ENCODE measurements around the gene NDUFV3. TPM values are rescaled to one million over a fixed set of nuclear protein-coding genes. Genes with fewer than 3 reads are reported as not detected.

The NDUFV3 gene
- total and polyA plus RNA-seq, 2 of the 13 experiments (the other 11 are each of a cell fraction or from before 2014, with no cell fraction given) = 14.2 to 29.6 TPM

DNA sequence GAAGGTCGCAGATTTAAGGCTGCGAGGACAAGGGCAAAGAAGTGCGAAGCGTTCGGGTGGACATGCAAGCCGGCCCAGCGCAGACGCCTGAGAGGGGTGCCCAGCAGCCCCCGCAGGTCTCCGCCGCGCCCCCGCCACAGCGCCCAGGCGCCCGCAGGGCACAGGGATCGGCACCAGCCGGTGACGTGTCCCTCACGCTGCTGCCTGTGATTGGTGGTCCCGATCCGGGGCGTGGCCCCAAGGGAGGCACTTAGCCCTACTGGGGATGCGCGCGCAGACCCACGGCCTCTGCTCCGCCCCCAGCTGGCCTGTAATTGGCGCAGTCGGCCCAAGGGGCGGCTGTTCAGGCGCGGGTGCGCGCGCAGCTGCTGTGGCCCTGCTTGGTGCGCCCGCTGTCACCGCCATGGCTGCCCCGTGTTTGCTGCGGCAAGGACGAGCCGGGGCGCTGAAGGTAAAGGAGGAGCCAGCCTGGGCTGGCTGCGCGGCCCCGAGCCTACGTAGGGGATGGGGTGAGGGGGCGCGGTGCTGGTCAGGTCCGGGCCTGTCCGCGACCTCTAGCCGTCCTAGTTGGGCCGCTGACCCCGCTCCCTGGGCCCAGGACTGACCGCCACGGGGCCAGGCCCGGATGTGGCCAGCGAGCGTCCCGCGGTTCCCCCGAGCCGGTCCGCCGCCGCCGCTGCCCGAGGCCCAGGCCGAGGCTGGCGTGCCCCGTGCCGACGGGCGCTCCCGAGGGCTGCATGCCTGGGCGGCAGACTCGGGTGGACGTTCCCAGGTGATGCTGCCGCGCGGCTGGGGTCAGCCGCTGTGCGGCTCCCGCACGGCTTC lies at the start of gene NDUFV3 (continued):
- no peak for TF ChIP-seq PRDM4 (CRISPR knock-in tag; IDR thresholded peaks at IDR 0.05; ENCODE audit: borderline replicate concordance)
- TF ChIP-seq, protein P1, sequence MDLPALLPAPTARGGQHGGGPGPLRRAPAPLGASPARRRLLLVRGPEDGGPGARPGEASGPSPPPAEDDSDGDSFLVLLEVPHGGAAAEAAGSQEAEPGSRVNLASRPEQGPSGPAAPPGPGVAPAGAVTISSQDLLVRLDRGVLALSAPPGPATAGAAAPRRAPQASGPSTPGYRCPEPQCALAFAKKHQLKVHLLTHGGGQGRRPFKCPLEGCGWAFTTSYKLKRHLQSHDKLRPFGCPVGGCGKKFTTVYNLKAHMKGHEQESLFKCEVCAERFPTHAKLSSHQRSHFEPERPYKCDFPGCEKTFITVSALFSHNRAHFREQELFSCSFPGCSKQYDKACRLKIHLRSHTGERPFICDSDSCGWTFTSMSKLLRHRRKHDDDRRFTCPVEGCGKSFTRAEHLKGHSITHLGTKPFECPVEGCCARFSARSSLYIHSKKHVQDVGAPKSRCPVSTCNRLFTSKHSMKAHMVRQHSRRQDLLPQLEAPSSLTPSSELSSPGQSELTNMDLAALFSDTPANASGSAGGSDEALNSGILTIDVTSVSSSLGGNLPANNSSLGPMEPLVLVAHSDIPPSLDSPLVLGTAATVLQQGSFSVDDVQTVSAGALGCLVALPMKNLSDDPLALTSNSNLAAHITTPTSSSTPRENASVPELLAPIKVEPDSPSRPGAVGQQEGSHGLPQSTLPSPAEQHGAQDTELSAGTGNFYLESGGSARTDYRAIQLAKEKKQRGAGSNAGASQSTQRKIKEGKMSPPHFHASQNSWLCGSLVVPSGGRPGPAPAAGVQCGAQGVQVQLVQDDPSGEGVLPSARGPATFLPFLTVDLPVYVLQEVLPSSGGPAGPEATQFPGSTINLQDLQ (CRISPR knock-in tag; IDR thresholded peaks at IDR 0.05) = no peak
- TF ChIP-seq HCFC1 (IDR thresholded peaks at IDR 0.05; ENCODE audit: low read depth, low read length) = no peak; the same call in 1 of the 2 replicates
- TF ChIP-seq CEBPB (IDR thresholded peaks at IDR 0.05; ENCODE audit: borderline replicate concordance, low read depth, low read length) = no peak
- TF ChIP-seq AKNA (CRISPR knock-in tag; IDR thresholded peaks at IDR 0.05; ENCODE audit: borderline replicate concordance) = 0 out of 2 replicates have a peak, but pooled peaks have one; percentile 82
- no peak for TF ChIP-seq TRIM22 (IDR thresholded peaks at IDR 0.05)
- TF ChIP-seq, protein P2, sequence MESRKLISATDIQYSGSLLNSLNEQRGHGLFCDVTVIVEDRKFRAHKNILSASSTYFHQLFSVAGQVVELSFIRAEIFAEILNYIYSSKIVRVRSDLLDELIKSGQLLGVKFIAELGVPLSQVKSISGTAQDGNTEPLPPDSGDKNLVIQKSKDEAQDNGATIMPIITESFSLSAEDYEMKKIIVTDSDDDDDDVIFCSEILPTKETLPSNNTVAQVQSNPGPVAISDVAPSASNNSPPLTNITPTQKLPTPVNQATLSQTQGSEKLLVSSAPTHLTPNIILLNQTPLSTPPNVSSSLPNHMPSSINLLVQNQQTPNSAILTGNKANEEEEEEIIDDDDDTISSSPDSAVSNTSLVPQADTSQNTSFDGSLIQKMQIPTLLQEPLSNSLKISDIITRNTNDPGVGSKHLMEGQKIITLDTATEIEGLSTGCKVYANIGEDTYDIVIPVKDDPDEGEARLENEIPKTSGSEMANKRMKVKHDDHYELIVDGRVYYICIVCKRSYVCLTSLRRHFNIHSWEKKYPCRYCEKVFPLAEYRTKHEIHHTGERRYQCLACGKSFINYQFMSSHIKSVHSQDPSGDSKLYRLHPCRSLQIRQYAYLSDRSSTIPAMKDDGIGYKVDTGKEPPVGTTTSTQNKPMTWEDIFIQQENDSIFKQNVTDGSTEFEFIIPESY (CRISPR knock-in tag; IDR thresholded peaks at IDR 0.05) = no peak
- TF ChIP-seq ZNF747 (CRISPR knock-in tag; IDR thresholded peaks at IDR 0.05; ENCODE audit: borderline replicate concordance) = peak; percentile 93
- no peak for TF ChIP-seq JARID2 (CRISPR knock-in tag; IDR thresholded peaks at IDR 0.05; ENCODE audit: insufficient replicate concordance)
- TF ChIP-seq, protein P3, sequence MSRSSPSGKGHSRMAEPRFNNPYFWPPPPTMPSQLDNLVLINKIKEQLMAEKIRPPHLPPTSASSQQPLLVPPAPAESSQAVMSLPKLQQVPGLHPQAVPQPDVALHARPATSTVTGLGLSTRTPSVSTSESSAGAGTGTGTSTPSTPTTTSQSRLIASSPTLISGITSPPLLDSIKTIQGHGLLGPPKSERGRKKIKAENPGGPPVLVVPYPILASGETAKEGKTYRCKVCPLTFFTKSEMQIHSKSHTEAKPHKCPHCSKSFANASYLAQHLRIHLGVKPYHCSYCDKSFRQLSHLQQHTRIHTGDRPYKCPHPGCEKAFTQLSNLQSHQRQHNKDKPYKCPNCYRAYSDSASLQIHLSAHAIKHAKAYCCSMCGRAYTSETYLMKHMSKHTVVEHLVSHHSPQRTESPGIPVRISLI (CRISPR knock-in tag; IDR thresholded peaks at IDR 0.05; ENCODE audit: borderline replicate concordance) = peak; percentile 20; the same call in 1 of the 2 replicates
